HG02885 (cell line): ENCODE measurements around the gene GIN1.
"Not testable (repeated sequence)": the region's sequence is repeated elsewhere in the genome, so short reads cannot be mapped to it uniquely, and the experiment has no call there.

Experiments used
- ATAC-seq: cut with Tn5 transposase; IDR thresholded peaks from one replicate; pipeline ENCODE4 v1.9.1; 2021; ENCODE audit warnings: mild to moderate bottlenecking; ENCODE audit not compliant: unreplicated experiment, poor library complexity

Gene GIN1

GRCh38 chr5:103119765-103120606 is at the start of gene GIN1, which contains the start of gene PPIP5K2:
TSS of gene GIN1 (minus strand) at chr5:103120138. CDS start at chr5:103108707, 11,431 bp downstream.
TSS of gene PPIP5K2 (plus strand) at chr5:103120301. CDS start at chr5:103129590, 9,289 bp downstream.
- ATAC-seq = peak; percentile 88

- ATAC-seq = no peak
Observed at GRCh38 chr5:103166706-103167105, 46.8 kb upstream of the GIN1 start.

- ATAC-seq = no peak
Observed at GRCh38 chr5:103151156-103151555, 31.2 kb upstream of the GIN1 start.

GRCh38 chr5:103148213-103148612 is 28.3 kb upstream of the GIN1 start:
- ATAC-seq = no peak

- no peak for ATAC-seq
Observed at GRCh38 chr5:103145196-103145595, 25.3 kb upstream of the GIN1 start.

GRCh38 chr5:103142132-103142531 is 22.2 kb upstream of the GIN1 start:
- ATAC-seq = not testable (repeated sequence)

GRCh38 chr5:103139264-103139865 is 19.4 kb upstream of the GIN1 start:
- peak; percentile 97 for ATAC-seq

- no peak for ATAC-seq
Observed at GRCh38 chr5:103138202-103138690, 18.3 kb upstream of the GIN1 start.

- ATAC-seq = no peak
Observed at GRCh38 chr5:103135461-103135860, 15.5 kb upstream of the GIN1 start.

- ATAC-seq = no peak
Observed at GRCh38 chr5:103133231-103133630, 13.3 kb upstream of the GIN1 start.

- no peak for ATAC-seq
Observed at GRCh38 chr5:103132684-103133083, 12.7 kb upstream of the GIN1 start.

- no peak for ATAC-seq
Observed at GRCh38 chr5:103128202-103128601, 8.3 kb upstream of the GIN1 start.

- ATAC-seq = no peak
Observed at GRCh38 chr5:103127292-103127817, 7.4 kb upstream of the GIN1 start.

- ATAC-seq = no peak
Observed at GRCh38 chr5:103126557-103126956, 6.6 kb upstream of the GIN1 start.

- no peak for ATAC-seq
Observed at GRCh38 chr5:103122242-103122641, 2.3 kb upstream of the GIN1 start.

GRCh38 chr5:103120607-103121200 is 766 bp upstream of the GIN1 start:
- peak; percentile 2 for ATAC-seq

- no peak for ATAC-seq
Observed at GRCh38 chr5:103119070-103119764, 721 bp downstream of the GIN1 start.

- no peak for ATAC-seq
Observed at GRCh38 chr5:103117471-103117991, 2.4 kb downstream of the GIN1 start.

GRCh38 chr5:103114440-103114839 is 5.5 kb downstream of the GIN1 start:
- ATAC-seq = no peak

- no peak for ATAC-seq
Observed at GRCh38 chr5:103112910-103113309, 7.0 kb downstream of the GIN1 start.
